H1 (cell line): Measurements from ENCODE around the gene RPP25. TPM values are rescaled to one million over a fixed set of nuclear protein-coding genes. Genes with fewer than 3 reads are reported as not detected.

Source experiments
- polyA plus RNA-seq, 7 experiments: library from polyadenylated mRNA; depleted of rRNA in 3 of 7; stranded (reverse) in 5 of 7; unstranded in 2 of 7; fragments of >200 nt in 5 of 7; fragments of 200-250 nt in 2 of 7; gene quantifications; 1 replicate in 5 of 7; 2 replicates in 1 of 7; 4 replicates in 1 of 7; pipeline versions ENCODE4 v1.2.1 to v1.2.3, GENCODE V29; 2011 to 2013; ENCODE audit warnings: missing spikeins in 2 of 7, mixed read lengths in 2 of 7
- small RNA-seq: library from polyadenylated mRNA; stranded (forward); fragments of <200 nt; extraction: miRNeasy Mini kit (QIAGEN cat#:217004); gene quantifications from one replicate; pipeline ENCODE3, GENCODE V24; 2013; ENCODE audit not compliant: insufficient read depth
- total RNA-seq: library from RNA; stranded (reverse); fragmentation: NEBNext Ultra II Directional; extraction: Animal tissue kit (Norgen Biotek cat#: 25700); gene quantifications from 2 replicates; pipeline ENCODE4 v1.2.1, GENCODE V29; 2021

RPP25 gene
- total and polyA plus RNA-seq, 2 of the 8 experiments (the other 6 are each of a cell fraction or from before 2014, with no cell fraction given), result 17.4 to 19.8 TPM

Small RNAs within 50 kb of the gene (small RNA-seq; reads per million reads assigned to genes)
- not detected for gene RF00019

Other genes starting within 250 kb of the RPP25 start
- 0.11 and 0.35 TPM in 2 replicates for gene CYP1A1, start 231.2 kb downstream of the RPP25 start, total RNA-seq
- gene CYP1A1, start 231.2 kb downstream of the RPP25 start, polyA plus RNA-seq (2011; rRNA removed), result 0.22 and 0.32 TPM in 2 replicates
- gene CYP1A2, start 207.9 kb downstream of the RPP25 start, total RNA-seq, result not detected in 2 replicates
- gene CYP1A2, start 207.9 kb downstream of the RPP25 start, polyA plus RNA-seq (2011; rRNA removed), result not detected in 2 replicates
- 50.2 and 51.7 TPM in 2 replicates for gene CSK, start 174.7 kb downstream of the RPP25 start, total RNA-seq
- 13.7 and 23.0 TPM in 2 replicates for gene CSK, start 174.7 kb downstream of the RPP25 start, polyA plus RNA-seq (2011; rRNA removed)
- gene LMAN1L, start 143.9 kb downstream of the RPP25 start, total RNA-seq, result not detected in 2 replicates
- gene LMAN1L, start 143.9 kb downstream of the RPP25 start, polyA plus RNA-seq (2011; rRNA removed), result not detected in 2 replicates
- gene CPLX3, start 130.1 kb downstream of the RPP25 start, total RNA-seq, result not detected in 2 replicates
- gene CPLX3, start 130.1 kb downstream of the RPP25 start, polyA plus RNA-seq (2011; rRNA removed), result 0.17 and 0.27 TPM in 2 replicates
- gene ULK3, start 113.6 kb downstream of the RPP25 start, total RNA-seq, result 25.0 and 27.1 TPM in 2 replicates
- gene ULK3, start 113.6 kb downstream of the RPP25 start, polyA plus RNA-seq (2011; rRNA removed), result 34.4 and 52.2 TPM in 2 replicates
- 40.3 and 41.7 TPM in 2 replicates for gene SCAMP2, start 83.4 kb downstream of the RPP25 start, total RNA-seq
- 112 and 131 TPM in 2 replicates for gene SCAMP2, start 83.4 kb downstream of the RPP25 start, polyA plus RNA-seq (2011; rRNA removed)
- 31.0 and 32.9 TPM in 2 replicates for gene MPI, start 66.7 kb downstream of the RPP25 start, total RNA-seq
- gene MPI, start 66.7 kb downstream of the RPP25 start, polyA plus RNA-seq (2011; rRNA removed), result 74.8 and 79.0 TPM in 2 replicates
- 56.1 and 57.1 TPM in 2 replicates for gene FAM219B, start 49.9 kb downstream of the RPP25 start, total RNA-seq
- 66.6 and 91.3 TPM in 2 replicates for gene FAM219B, start 49.9 kb downstream of the RPP25 start, polyA plus RNA-seq (2011; rRNA removed)
- 367 and 373 TPM in 2 replicates for gene COX5A, start 18.7 kb downstream of the RPP25 start, total RNA-seq
- 228 and 270 TPM in 2 replicates for gene COX5A, start 18.7 kb downstream of the RPP25 start, polyA plus RNA-seq (2011; rRNA removed)
- gene SCAMP5, start 38.8 kb upstream of the RPP25 start, total RNA-seq, result 51.8 and 55.4 TPM in 2 replicates
- 94.7 and 96.4 TPM in 2 replicates for gene SCAMP5, start 38.8 kb upstream of the RPP25 start, polyA plus RNA-seq (2011; rRNA removed)
- gene PPCDC, start 66.8 kb upstream of the RPP25 start, total RNA-seq, result 11.3 and 14.7 TPM in 2 replicates
- gene PPCDC, start 66.8 kb upstream of the RPP25 start, polyA plus RNA-seq (2011; rRNA removed), result 29.7 and 46.7 TPM in 2 replicates
- gene C15orf39, start 245.1 kb upstream of the RPP25 start, total RNA-seq, result 35.6 and 38.5 TPM in 2 replicates
- 13.8 and 18.9 TPM in 2 replicates for gene C15orf39, start 245.1 kb upstream of the RPP25 start, polyA plus RNA-seq (2011; rRNA removed)